ENCODE data around the gene AHRR. TPM values are rescaled to one million over a fixed set of nuclear protein-coding genes. Genes with fewer than 3 reads are reported as not detected.

The AHRR gene
- total and polyA plus RNA-seq, 2 of the 4 experiments (the other 2 are of a cell fraction): 15.6 to 37.1 TPM

DNA sequence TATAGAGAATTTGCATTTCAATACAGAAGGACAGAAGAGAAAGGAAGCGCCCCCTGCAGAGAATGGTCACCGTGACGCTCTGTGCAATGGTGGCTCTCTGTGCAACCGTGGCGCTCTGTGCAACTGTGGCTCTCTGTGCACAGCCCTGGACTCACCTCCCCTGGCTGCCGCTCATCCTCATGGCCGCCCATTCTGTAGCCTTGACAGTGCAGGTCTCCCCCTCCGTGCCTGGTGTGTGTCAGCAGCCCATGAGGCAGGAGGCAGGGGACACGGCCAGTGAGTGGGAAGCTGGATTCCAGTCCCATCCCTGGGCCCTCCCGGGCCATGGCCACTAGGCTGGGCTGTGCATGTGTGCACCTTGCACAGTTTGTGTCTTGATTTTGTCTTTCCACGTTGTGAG lies 133.4 kb downstream of the AHRR start:
- H4K91ac ChIP-seq (ENCODE audit: insufficient read depth, low read depth, low read length): no peak overlapping the region
- ATAC-seq (ENCODE audit: low read depth) (no peak), DNase-seq (no peak)
- H4K5ac ChIP-seq (ENCODE audit: low read depth, low read length): no peak overlapping the region
- CTCF ChIA-PET: no interaction called here
- no peak overlapping the region for H3K14ac ChIP-seq (replicated peaks; ENCODE audit: low read depth, low read length)
- 63% methylated on average over 4 of the region's 11 CpGs; no CpG with 5 or more reads in 1 of the 2 experiments for WGBS, 2 experiments (ENCODE audit: extremely low coverage in 2 of 2, insufficient read length in 1 of 2)
- no peak overlapping the region for H2BK15ac ChIP-seq (ENCODE audit: low read depth, low read length)
- H3K9me1 ChIP-seq (ENCODE audit: insufficient read depth, low read length): peaks cover 23% of the 10 kb centered on the region; the same call in 1 of the 2 replicates
- no peak overlapping the region for H3K4ac ChIP-seq (ENCODE audit: low read depth, low read length)
- BruUV-seq (replicated peaks): no TSS peak
- H2BK120ac ChIP-seq (ENCODE audit: low read depth, low read length): no peak overlapping the region
- TF ChIP-seq SMC3 (IDR thresholded peaks at IDR 0.05; ENCODE audit: low read depth, low read length) (no peak), POLR2A (IDR thresholded peaks at IDR 0.05; ENCODE audit: low read depth, low read length) (no peak), BHLHE40 (IDR thresholded peaks at IDR 0.05; ENCODE audit: low read depth, low read length) (no peak), RAD21 (IDR thresholded peaks at IDR 0.05; ENCODE audit: low read length) (no peak), RCOR1 (IDR thresholded peaks at IDR 0.05; ENCODE audit: insufficient replicate concordance, low read length) (no peak), MXI1 (IDR thresholded peaks at IDR 0.05; ENCODE audit: borderline replicate concordance, low read depth, low read length) (no peak), FOS (IDR thresholded peaks at IDR 0.05; ENCODE audit: low read depth, low read length) (no peak), CEBPB (IDR thresholded peaks at IDR 0.05; ENCODE audit: low read depth, low read length) (no peak), CHD1 (IDR thresholded peaks at IDR 0.05; ENCODE audit: low read depth, low read length) (no peak), MAFK (IDR thresholded peaks at IDR 0.05; ENCODE audit: low read depth, low read length) (no peak)
- H4K20me1 ChIP-seq (ENCODE audit: insufficient read depth, low read length): peaks cover 31% of the 10 kb centered on the region
- peaks cover 69% of the 10 kb centered on the region for H3K36me3 ChIP-seq (ENCODE audit: control insufficient read depth, insufficient read depth, low read length)
- H2AFZ ChIP-seq (replicated peaks; ENCODE audit: low read length, poor library complexity): no peak overlapping the region
- no peak overlapping the region for H3K56ac ChIP-seq (ENCODE audit: extremely low read depth, insufficient read depth, low read length)
- no peaks in the 10 kb centered on the region for H3K27me3 ChIP-seq (ENCODE audit: control insufficient read depth, insufficient read depth, low read length)
- H2BK5ac ChIP-seq (ENCODE audit: low read depth, low read length, poor library complexity, severe bottlenecking): no peak overlapping the region
- peaks cover 2% of the 10 kb centered on the region for H3K4me1 ChIP-seq (ENCODE audit: control insufficient read depth, insufficient read depth, low read length)
- H3K79me1 ChIP-seq (ENCODE audit: low read depth in 1 of 2, low read length in 2 of 2): peaks cover 24 to 69% of the 10 kb centered on the region in 2 experiments
- H3K27ac ChIP-seq (ENCODE audit: insufficient read depth, low read length): no peak overlapping the region
- intact Hi-C loops (cut with micrococcal nuclease): no loop called here
- no peak overlapping the region for H2AK5ac ChIP-seq (ENCODE audit: low read depth, low read length)
- H3K9me3 ChIP-seq (ENCODE audit: control insufficient read depth, insufficient read depth, low read length): peaks cover 7% of the 10 kb centered on the region
- no peak overlapping the region for H4K8ac ChIP-seq (ENCODE audit: low read depth in 2 of 2, low read length in 2 of 2)
- H3K4me3 ChIP-seq (ENCODE audit: insufficient read depth, low read depth, low read length): no peak overlapping the region
- H3K23ac ChIP-seq (ENCODE audit: low read depth, low read length): no peak overlapping the region
- H3K9ac ChIP-seq (ENCODE audit: low read depth, low read length): no peak overlapping the region
- POLR2A ChIA-PET (ENCODE audit: unreplicated experiment): no interaction called here
- H3K18ac ChIP-seq (ENCODE audit: low read depth, low read length): no peak overlapping the region
- H2BK20ac ChIP-seq (ENCODE audit: low read depth, low read length): no peak overlapping the region
- dilution Hi-C loops (cut with HindIII; ENCODE audit: low sequenced_read_pairs, unreplicated experiment): no loop called here
- in situ Hi-C loops (cut with MboI; ENCODE audit: low sequenced_read_pairs): no loop called here
- no peak overlapping the region for H3K4me2 ChIP-seq (ENCODE audit: low read depth, low read length)
- H2AK9ac ChIP-seq (replicated peaks; ENCODE audit: low read depth, low read length, poor library complexity): no peak overlapping the region
